ENCODE results near the gene PHOX2B. TPM values are rescaled to one million over a fixed set of nuclear protein-coding genes. Genes with fewer than 3 reads are reported as not detected.

Gene PHOX2B
- total and polyA plus RNA-seq, 9 of the 15 experiments (the other 6 are each of a cell fraction or from before 2014, with no cell fraction given), result not detected

- peaks cover 0 to 14% of the 10 kb centered on the region in 2 experiments; a peak in 2 of 5 replicates for H3K4me1 ChIP-seq (replicated peaks in 1 of 2; ENCODE audit: control insufficient read depth in 2 of 2, insufficient read depth in 2 of 2, low read length in 2 of 2)
- no peak for TF ChIP-seq RBM14 (IDR thresholded peaks at IDR 0.05; ENCODE audit: borderline replicate concordance, insufficient read depth, low read depth, low read length)
- no peak for TF ChIP-seq ZNF277 (CRISPR knock-in tag; IDR thresholded peaks at IDR 0.05; ENCODE audit: borderline replicate concordance)
- no peak for TF ChIP-seq TAF15 (IDR thresholded peaks at IDR 0.05; ENCODE audit: low read depth, low read length)
- no peak for TF ChIP-seq ZNF384 (IDR thresholded peaks at IDR 0.05; ENCODE audit: low read depth, low read length)
- no peak for TF ChIP-seq CREB1 (IDR thresholded peaks at IDR 0.05)
- no peak for TF ChIP-seq CREB1 (CRISPR knock-in tag; IDR thresholded peaks at IDR 0.05)
- TF ChIP-seq POLR3G (IDR thresholded peaks at IDR 0.05; ENCODE audit: extremely low read depth, insufficient read length, insufficient replicate concordance), result no peak
- TF ChIP-seq ARID3A (IDR thresholded peaks at IDR 0.05; ENCODE audit: borderline replicate concordance, low read depth, low read length), result no peak
- TF ChIP-seq RBM25 (IDR thresholded peaks at IDR 0.05; ENCODE audit: low read depth, low read length, severe bottlenecking), result no peak
- no peak for TF ChIP-seq ZNF232 (CRISPR knock-in tag; IDR thresholded peaks at IDR 0.05)
- TF ChIP-seq CBX8 (IDR thresholded peaks at IDR 0.05; ENCODE audit: borderline replicate concordance, extremely low read depth, low read depth, low read length, poor library complexity, severe bottlenecking), result no peak
- no peak for TF ChIP-seq SMARCA5 (IDR thresholded peaks at IDR 0.05)
- no peak for FAIRE-seq
- no peaks in the 10 kb centered on the region for H3K36me3 ChIP-seq (ENCODE audit: control insufficient read depth, insufficient read depth, low read length)
- H3K9me1 ChIP-seq (ENCODE audit: control insufficient read depth, insufficient read depth, low read length), result no peaks in the 10 kb centered on the region
- DNase-seq (ENCODE audit: extremely low read depth in 1 of 4, low spot score in 3 of 4), result no peak
- no peaks in the 10 kb centered on the region for H3K79me2 ChIP-seq (ENCODE audit: control insufficient read depth, insufficient read depth, low read length)
- CTCF ChIA-PET (ENCODE audit: low intra/inter-chr PET ratio), result no interaction called here
- H3K9ac ChIP-seq (ENCODE audit: insufficient read depth in 1 of 2, low read depth in 2 of 2, low read length in 2 of 2), result no peak overlapping the region
- no peak for ATAC-seq
- no peak overlapping the region for H2AFZ ChIP-seq (ENCODE audit: low read depth, low read length)
- BruUV-seq (replicated peaks), result no TSS peak
- no peak overlapping the region for H3K27ac ChIP-seq (ENCODE audit: extremely low read depth, low read depth, low read length)
- in situ Hi-C loops (cut with MboI), result no loop called here
- no peak overlapping the region for H3K4me2 ChIP-seq (ENCODE audit: insufficient read depth, low read length)
- intact Hi-C loops (cut with micrococcal nuclease), result no loop called here
- H3K4me3 ChIP-seq, result no peak overlapping the region
- WGBS (ENCODE audit: insufficient coverage, low coverage, missing lambda C conversion rate), result under 1% methylated on average over 20 of the region's 20 CpGs
- H3K9me3 ChIP-seq (replicated peaks; ENCODE audit: control insufficient read depth, insufficient read depth, low read depth, low read length), result no peaks in the 10 kb centered on the region
- POLR2A ChIA-PET, result no interaction called here
- no peaks in the 10 kb centered on the region; the same call in 1 of the 2 replicates for H4K20me1 ChIP-seq (replicated peaks; ENCODE audit: control insufficient read depth, insufficient read depth, low read length)
- peaks cover 19 to 60% of the 10 kb centered on the region in 2 experiments; a peak in 4 of 5 replicates for H3K27me3 ChIP-seq (ENCODE audit: control insufficient read depth in 2 of 2, insufficient read depth in 2 of 2, low read length in 2 of 2)
These were observed 1.6 kb upstream of the PHOX2B start for GRCh38 chr4:41750121-41750625.
